Activated T-helper 1 cell treated with anti-CD3 and anti-CD28 coated beads, Interleukin-2, amount 50 U/mL, for 16 hours (primary cell): ENCODE results near the gene INTS1.
A peak's percentile ranks its signal among the peaks of the same experiment; 100 is the strongest.
"Not testable (repeated sequence)": the region's sequence is repeated elsewhere in the genome, so short reads cannot be mapped to it uniquely, and the experiment has no call there.

ENCODE experiments used
- DNase-seq, 2 donors: peaks; one replicate each; pipeline ENCODE4 v3.0.0-alpha.2; 2020; ENCODE audit warnings: low read depth in 1 of 2, low spot score in 1 of 2

INTS1 gene

DNA sequence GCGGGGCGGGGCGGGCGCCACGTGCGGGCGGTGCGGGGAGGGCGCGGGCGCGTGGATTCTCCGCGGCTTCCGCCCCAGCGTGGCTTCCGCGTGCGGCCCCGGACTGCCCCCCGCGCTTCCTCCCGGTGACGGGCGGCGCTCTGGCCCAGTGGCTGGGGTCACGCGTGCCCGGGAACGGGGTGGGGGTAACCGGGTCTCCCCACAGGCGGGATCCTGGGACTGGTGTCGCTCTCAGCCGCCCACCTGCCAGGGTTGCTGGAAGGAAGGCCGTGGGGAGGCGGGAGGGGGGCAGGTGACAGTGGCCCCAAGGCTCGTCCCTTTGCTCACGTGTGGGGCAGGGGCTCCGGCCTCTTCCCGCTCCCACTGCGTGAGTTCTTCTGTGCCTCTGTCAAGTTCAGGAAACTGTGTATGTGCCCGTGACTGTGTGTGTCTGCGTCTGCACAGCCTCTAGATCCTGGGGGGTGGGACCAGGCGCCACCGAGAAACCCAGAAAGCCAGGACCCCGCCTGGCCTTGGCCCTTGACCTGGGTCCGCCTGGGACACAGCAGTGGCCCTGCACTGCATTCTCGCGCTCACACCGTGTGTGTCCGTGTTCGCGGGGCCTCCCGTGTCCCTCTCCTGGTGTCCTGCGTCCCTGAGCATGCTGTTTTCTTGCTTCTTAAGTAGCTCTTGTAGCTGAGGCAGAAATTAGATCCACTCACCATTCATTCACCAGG lies 27.2 kb upstream of the INTS1 start:
- DNase-seq = peak; percentile 21 to 36

DNA sequence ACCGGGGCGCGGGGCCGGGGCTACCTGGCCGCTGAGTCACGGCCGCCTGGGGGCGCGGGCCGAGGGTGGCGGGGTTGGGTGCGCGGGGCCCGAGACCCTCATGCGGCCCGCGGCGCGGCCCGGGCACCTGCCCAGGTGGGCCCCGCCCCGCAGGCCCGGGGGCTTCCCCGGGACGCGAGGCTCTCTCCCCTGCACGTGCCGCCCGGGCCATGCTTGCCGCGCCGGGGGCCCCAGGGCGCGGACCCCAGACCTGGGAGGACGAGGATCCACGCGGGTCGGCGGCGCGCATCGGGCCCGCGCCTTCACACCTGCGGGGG lies 26.7 kb upstream of the INTS1 start:
- DNase-seq = no peak

DNA sequence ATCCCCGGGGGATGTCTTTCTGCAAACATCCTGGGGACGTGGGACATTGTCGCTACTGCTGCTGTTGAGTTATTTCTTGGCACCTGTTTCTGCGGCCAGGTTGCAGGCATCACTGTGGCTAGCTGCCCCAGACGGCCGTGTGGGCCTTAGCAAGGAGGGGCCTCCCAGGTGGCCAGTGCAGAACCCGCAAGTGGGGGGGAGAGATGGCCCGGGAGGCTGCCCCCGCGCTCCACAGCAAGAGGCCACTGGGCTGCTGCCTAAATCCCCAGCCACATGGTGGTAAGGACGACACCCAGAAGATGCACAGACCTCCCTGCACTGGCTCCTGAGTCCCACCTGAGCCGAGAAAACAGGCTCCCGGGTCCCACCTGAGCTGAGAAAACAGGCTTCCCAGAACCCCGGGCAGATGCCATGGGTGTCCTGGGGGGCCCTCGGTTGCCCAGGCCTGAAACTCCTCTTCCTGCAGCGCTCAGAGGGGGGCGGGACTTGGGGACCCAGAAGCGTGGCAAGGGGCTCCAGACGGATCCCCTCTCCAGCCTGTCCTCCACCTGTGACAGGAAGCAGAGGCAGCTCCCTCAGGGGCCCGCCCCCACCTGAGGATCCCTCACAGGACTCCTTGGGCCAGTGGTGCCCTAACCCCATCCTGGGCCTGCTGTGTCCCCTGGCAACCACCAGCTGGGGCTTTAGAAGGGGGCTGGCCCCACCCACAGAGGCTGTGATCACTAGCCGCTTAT lies 25.4 kb upstream of the INTS1 start:
- DNase-seq = no peak

DNA sequence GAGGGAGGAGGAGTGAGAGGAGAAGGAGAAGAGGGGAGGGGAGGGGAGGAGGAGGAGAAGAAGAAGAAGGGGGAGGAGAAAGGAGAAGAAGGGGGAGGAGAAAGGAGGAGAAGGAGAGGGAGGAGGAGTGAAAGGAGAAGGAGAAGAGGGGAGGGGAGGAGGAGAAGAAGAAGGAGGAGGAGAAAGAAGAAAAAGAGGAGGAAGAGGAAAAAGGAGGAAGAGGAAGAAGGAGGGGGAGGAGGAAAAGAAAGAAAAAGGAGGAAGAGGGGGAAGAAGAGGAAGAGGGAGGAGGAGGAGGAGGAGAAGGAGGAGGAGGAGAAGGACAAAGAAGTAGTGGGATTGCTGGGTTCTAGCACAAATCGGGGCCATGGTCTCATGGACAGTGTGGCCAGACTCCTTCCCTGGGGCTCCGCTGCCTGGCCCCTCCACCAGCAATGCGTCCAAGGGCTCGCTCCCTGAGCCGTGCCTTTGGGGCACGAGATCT lies 22.1 kb upstream of the INTS1 start:
- no peak for DNase-seq

DNA sequence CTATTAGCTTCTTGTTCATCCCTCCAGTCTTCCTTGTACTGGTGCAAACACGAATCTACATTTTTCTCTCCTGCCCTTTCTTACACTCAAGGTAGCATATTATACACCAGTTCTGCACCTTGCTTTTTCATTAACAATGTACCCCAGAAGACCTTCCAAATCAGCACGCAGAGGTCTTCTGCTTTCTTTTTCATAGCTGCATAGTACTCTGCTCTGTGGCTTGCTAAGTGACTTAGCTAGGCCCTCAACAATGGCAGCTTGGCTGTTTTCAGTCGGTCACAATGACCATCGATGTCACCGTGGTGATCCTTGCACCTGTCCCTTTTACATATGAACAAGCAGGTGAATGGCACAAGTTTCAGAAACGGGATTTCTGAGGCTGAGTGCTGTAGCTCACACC lies 21.2 kb upstream of the INTS1 start:
- DNase-seq = no peak

DNA sequence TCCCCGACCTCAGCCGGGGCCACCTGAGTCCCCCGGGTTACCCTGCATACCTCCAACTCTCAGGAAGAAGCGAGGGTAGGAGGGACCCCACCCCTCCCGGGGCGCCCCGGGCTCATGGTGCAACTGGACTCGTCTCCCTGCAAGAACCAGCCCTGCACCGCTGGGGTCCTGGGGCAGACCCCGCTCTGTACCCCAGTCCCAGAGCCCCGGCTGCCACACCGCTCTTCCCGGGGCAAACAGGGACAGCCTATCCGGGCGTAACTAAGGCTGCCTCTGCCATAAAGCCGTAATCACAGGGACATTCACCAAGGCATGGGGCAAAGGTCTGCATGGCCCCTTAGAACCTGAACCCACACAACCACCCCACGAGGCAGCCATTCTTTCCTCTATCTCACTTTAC lies 19.7 kb upstream of the INTS1 start:
- DNase-seq = no peak

DNA sequence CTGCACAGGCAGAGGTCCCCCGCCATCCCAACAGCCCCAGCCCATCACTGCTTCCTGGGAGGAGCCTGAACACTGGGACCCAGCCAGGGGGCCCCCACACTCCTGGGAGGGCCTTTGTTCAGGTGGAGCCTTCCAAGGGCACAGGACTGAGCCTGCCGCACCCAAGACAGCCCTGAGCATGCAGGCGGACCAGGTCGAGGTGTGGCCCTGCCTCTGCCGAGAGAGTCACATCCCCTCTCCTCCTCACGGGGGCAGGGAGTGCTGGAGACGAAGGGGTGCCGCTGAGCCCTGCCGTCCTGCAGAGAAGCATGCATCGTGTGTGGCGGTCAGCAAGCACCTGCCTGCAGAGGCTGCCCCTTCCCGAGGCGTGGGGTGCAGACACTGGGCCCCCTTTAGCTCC lies 19.0 kb upstream of the INTS1 start:
- no peak for DNase-seq

DNA sequence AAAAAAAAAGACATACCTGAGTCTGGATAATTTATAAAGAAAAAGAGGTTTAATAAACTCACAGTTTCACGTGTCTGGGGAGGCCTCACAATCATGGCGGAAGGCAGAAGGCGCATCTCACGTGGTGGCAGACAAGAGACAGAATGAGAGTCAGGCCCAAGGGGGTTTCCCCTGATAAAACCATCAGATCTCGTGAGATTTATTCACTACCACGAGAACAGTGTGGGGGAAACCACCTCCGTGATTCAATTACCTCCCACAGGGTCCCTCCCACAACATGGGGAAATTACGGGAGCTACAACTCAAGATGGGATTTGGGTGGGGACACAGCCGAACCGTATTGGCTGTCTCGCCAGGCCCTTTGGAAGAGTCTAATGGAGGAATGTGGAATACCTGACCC lies 17.3 kb upstream of the INTS1 start:
- DNase-seq = no peak

DNA sequence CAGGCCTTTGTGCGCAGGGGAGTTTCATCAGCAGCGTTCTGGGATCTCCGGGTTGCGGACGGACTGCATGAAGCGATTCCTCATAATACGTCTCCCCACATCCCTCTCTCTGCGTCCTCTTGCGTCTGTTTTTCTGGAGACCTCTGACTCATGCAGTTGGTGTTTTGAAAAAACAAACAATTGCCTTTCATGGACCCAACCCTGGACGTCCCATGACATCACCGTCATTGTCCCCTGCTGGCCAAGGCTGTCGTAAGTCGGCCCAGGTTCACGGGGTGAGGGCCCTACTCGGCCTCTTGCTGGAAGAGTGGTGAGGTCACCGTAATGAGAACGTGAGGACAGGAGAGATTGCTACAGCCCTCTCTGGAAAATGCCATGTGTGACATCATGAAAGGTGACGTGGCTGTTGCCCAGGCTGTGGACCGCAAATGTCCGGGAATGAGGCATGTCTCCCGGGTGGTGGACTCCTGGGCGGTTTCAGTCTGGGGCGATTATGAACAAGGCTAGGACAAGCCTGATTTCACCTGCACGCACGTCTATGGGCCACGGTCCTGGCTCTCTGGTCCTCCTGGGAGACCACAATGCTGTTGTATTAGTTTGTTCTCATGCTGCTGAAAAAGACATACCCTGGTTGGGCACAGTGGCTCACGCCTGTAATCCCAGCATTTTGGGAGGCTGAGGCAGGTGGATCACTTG lies 16.5 kb upstream of the INTS1 start:
- DNase-seq = no peak

DNA sequence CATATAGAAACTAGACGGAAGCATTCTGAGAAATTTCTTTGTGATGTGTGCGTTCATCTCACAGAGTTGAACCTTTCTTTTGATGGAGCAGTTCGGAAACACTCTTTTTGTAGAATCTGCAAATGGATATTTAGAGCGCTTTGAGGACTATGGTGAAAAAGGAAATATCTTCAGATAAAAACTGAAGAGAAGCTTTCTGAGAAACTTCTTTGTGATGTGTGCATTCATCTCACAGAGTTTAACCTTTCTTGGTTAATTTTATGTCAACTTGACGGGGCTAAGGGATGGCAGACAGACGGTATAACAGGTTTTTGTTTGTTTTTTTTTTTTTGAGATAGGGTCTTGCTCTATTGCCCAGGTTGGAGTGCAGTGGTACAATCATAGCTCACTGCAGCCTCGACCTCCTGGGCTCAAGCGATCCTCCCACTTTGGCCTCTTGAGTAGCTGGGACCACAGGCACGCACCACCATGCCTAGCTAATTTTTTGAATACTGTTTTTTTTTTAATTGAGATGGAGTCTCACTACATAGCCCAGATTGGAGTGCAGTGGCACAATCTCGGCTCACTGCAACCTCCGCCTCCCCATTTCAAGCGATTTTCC lies 15.2 kb upstream of the INTS1 start:
- DNase-seq = not testable (repeated sequence)

DNA sequence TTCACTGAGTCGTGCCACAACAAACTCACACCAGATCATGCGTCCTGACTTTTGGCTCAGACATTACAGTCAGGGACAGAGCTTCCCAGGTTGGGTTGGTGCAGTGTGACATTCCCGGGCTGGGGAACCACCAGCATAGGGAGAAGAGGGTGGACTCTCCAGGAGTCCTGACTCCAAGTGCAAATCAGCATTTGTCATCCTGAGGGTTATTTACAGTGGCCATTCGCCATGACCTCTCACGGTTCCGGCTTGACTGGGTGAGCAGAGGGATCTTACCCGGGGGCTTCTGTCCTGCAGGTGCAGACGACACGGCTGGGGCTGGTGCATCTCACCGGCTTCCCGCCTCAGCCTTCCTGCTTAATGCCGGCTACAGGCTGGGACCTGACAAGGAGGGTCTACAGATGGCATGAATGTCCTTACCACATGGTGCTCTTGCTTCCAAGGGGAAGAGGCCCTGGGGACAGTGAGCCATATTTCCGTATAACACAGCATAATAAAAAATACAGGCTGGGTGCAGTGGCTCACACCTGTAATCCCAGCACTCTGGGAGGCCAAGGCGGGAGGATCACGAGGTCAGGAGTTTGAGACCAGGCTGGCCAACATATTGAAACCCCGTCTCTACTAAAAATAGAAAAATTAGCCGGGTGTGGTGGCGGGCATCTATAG lies 12.5 kb upstream of the INTS1 start:
- no peak for DNase-seq

DNA sequence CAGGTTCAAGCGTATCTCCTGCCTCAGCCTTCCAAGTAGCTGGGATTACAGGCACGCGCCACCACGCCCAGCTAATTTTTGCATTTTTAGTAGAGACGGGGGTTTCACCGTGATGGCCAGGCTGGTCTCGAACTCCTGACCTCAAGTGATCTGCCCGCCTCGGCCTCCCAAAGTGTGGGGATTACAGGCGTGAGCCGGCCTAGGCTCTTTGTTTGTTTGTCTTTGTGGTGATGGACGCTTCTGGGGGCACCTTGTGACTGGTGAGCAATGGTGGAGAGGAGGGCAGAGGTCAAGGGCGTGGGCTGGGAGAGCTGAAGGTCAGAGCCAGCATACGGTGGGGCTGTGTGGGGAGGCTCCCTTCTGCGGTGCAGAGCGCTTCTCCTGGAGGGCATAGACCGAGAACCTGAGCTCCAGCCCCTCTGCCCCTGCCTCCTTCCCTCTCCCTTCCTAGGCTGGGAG lies 11.3 kb upstream of the INTS1 start:
- not testable (repeated sequence) for DNase-seq

DNA sequence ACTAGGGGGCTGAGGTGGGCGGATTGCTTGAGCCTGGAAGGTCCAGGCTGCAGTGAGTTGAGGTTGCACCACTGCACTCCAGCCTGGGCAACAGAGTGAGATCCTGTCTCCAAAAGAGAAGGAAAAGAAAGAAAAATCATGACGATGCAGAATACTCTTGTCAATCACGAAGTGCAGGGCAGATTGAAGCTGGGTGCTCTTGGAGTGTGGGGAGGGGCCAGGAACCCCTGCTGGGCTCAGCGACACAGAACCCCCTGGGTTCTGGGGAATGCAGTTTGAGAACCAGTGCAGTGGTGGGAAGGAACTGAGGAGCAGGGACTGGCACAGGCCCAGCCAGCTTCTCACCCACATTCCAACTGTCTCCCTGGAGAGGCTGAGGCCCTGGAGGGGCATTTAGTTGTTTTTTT lies 10.8 kb upstream of the INTS1 start:
- DNase-seq = no peak

DNA sequence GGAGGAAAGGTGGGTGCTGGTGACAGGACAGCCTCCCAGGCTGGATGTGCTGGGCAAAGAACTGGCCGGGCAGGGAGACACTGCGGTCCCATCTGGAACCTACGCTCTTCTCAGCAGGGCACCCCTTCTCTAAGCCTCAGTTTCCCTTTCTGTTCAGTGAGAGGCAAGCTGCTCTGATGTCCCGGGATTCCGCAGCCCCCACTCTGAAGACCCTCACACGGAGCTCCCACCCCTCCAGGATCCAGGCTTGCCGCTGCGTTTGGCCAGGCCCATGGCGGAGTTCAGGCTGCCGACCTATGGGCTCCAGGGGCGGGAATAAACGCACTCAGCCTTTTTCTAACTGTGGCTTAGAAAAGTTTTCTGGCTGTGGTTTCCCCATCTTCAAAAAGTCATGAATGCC lies 10.2 kb upstream of the INTS1 start:
- DNase-seq = no peak

DNA sequence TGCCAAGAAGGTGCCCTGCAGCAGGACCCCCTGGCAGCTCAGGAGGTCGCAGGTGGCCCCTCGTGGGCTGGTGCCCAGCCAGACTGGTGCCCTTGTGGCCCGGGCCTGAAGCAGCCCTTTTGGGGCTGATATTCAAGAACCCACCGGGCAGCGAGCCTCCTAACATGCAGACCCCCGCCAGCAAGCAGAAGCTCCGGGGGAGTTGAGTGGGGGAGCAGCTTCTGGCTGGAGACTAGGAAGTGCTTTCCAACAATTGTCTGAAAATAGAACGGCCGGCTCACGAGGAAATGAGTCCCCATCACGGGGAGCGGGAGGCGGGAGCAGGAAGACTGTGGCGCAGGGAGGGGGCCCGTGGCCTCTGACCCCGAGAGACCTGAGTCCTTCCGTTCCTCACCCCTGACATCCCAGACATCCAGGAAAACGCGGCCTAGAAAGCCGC lies 9.5 kb upstream of the INTS1 start:
- DNase-seq = no peak

DNA sequence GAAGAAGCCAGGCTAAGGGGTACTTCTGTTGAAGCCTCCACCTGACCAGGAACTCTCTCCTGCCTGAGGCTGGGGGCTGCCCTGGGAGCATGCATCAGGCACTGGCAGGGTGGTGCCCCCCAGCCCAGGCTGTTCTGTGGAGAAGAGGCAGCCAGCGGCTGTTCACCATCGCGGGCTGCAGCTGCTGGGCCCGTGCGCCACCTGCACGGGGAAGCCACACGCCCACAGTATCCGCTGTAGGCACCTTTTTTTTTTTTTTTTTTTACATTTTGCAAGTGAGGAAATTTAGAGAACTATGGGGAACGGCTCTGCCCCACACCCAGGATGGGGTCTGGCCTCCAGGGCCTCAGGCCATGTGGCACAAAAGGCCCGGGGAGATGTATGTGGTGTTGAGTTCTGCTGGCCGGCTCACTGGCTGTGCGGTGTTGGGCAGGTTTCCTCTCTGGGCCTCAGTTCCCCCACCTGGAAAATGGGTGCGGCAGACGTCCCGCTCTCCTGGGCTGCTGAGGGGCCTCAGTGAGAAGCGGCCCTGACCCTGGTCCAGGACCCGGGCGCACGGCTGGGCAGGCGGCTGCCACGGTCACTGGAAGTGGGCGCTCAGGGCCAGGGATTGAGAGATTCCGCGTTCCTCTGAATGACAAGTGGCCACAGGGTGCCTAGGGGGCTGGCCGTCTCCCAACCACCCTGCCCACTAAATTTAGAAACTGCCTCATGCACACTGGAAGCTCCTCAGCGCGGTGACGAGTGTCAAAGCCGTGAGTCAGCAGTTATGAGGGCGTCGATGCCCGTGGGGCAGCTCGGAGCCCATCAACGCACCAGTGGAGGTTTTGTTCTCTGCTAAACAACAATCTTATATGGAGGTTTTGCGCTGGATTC lies 8.8 kb upstream of the INTS1 start:
- no peak for DNase-seq

DNA sequence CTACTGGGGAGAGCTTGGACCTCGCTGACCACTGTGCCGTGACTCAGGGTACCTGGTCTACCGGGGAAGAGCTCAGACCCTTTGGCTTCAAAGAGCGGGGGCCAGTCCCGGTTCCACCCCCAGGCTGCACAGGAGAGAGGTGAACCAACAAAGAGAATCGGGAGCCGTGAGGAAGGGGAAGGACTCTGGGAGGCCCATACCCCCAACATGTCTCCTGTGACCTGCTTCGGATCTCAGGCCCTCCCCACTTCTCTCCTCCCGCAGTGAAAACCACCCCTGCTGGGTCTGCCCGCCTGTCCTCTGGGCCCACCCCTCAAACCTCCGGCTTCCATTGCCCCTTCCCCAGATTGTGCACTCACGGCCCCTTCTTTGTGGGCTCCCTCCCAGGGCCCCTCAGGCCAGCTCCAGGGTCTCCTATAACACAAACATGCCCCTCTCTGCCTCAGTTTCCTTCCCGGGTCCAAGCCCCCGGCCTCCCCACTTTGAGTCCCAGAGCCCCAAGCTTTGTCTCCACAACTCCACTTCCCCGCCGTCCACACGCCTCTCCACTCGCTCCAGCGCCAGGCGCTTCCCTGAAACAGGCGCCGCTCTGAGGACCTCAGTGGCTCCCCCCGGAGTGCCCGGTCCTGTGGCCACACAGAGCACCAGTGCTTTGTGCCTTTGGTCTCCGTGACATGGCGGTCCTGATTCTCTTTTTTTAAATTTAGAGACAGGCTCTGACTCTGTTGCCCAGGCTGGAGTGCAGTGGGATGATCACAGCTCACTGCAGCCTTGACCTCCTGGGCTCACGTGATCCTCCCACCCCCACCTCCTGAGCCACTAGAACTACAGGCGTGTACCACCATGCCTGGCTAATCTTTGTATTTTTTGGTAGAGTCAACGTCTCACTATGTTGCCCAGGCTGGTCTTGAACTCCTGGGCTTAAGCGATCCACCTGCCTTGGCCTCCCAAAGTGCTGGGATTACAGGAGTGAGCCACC lies 7.5 kb upstream of the INTS1 start:
- no peak for DNase-seq

DNA sequence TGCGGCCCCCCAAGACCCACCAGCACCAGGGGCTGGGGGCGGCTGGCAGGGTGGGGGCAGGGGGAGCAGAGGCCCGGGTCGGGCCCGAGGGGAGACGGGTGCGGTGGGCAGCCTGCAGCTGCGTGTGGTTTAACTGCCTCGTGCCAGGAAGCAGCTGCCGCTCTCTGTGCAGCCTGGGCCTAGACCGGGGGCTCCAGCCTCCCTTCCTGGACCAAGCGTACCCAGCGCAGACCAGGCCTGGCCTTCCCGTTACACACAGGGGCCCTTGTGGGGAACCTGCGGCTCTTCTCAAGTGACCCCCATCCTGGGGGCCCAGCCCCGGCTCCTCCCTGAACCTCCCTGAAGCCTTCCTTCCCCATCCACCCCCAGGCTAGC lies 6.6 kb upstream of the INTS1 start:
- no peak for DNase-seq

DNA sequence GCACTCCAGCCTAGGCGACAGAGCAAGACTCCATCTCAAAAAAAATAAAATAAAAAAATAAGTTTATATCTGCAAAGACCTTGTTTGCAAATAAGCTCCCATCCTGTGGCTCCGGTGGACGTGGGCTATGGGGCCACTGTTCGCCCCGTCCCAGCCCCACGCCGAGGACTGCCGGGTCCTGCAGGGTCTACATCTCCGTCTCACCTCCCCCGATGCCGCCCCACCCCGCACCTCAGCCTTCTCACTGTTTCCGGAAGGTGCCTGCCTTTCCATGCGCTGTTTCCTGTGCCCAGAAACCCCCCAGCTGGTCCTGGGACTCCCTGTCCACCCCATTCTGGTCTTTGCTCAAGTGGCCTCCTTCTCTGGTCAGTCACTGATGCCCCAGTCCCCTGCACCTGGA lies 5.0 kb upstream of the INTS1 start:
- no peak for DNase-seq
